Spleen (tissue), 7 donors: ENCODE results near the gene TMEM203.

ENCODE experiments used
- CTCF ChIP-seq, 11 experiments: fragments of 200-600 bp in 7 of 11; fragments of 450-650 bp in 4 of 11; sonication (generic) in 4 of 11; IDR thresholded peaks in 8 of 11; conservative IDR thresholded peaks in 3 of 11; 1 replicate in 7 of 11; 2 replicates in 4 of 11; pipeline versions ENCODE4 v1.4.0 to v1.8.0; 2016 to 2021; ENCODE audit warnings: antibody characterized with exemption in 11 of 11, inconsistent platforms in 4 of 11, mild to moderate bottlenecking in 1 of 11
- POLR2A ChIP-seq, 3 donors: fragments of 450-650 bp; IDR thresholded peaks; one replicate each; pipeline ENCODE4 v1.5.1; 2017; ENCODE audit warnings: antibody characterized with exemption in 3 of 3, mild to moderate bottlenecking in 1 of 3
- POLR2AphosphoS5 ChIP-seq, 3 donors: sonication (generic); formaldehyde crosslinking; IDR thresholded peaks; one replicate each; pipeline ENCODE4 v1.5.1; 2017; ENCODE audit warnings: antibody characterized with exemption in 3 of 3
- donor health status: DM: no; HTN: no; CAD: no; lungs with moderate emphysema.
- donor health status: DM: no; HTN: no; CAD: no.
- donor health status: DM: no; HTN: no; CAD: no.

DNA sequence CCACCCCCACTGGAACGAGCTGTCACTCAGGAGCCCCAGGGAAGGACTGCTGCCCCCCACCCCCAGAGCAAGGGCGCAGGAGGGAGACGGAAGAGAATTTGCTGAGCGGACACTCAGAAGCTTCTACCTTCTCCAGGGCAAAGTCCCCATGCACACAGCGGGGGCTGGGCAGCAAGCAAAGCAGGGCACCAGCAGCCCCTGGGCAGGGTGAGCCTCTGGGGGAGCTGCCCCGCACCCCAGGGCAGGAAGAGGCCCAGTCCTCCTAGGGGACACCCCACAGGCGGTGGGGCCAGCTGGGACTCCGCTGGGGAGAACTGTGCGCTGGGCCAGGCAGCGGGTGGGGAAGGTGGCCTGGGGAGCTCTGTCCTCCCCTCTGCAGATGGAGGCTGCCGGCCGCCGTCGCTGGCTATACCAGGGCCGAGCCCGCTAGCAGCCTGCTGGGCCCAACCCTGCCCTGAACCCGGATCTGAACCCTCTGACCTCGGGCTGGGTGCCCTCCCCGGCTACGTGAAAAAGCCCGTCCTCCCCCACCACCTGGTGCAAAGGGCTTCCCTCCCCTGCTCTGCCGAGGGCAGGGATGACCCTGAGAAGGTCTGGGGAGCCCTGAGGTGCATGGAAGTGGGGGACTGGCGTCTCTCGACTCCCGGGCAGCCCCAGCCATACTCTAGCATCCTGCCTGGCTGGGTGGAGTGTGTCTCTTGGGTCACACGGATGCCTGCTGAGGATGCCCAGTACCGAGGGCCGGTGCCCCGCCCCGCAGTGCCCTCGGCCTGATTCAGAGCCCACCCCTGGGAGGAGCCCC lies 24.7 kb upstream of the TMEM203 start:
- no peak for TF ChIP-seq CTCF (IDR thresholded peaks at IDR 0.05 in 8 of 11, conservative IDR thresholded peaks at IDR 0.05 in 3 of 11)
- no peak for TF ChIP-seq POLR2A (IDR thresholded peaks at IDR 0.05)
- TF ChIP-seq POLR2AphosphoS5 (IDR thresholded peaks at IDR 0.05): no peak
